PC-9 (cell line): ENCODE measurements around the gene PRLR. TPM values are rescaled to one million over a fixed set of nuclear protein-coding genes. Genes with fewer than 3 reads are reported as not detected.
A peak's percentile ranks its signal among the peaks of the same experiment; 100 is the strongest.

Source experiments
- BruUV-seq: library from RNA; stranded (reverse); fragments of 400-500 nt; replicated peaks from 2 replicates; lab custom pipeline; 2021; lab: Mats Ljungman, UMichigan
- CTCF ChIA-PET: fragments of 300-600 bp; sonication (Branson Sonifier 250); formaldehyde crosslinking; loops from one replicate; lab custom pipeline; 2022; ENCODE audit warnings: antibody characterized with exemption; lab: Charles Lee
- POLR2A ChIA-PET: fragments of 300-600 bp; sonication (Branson Sonifier 250); formaldehyde crosslinking; loops from one replicate; lab custom pipeline; 2022; ENCODE audit warnings: antibody characterized with exemption; ENCODE audit not compliant: unreplicated experiment; lab: Charles Lee
- DNase-seq, 2 experiments: peaks; one replicate each; pipeline versions ENCODE4 v3.0.0 to v3.0.0-alpha.2; 2015 to 2022; ENCODE audit warnings: mixed read lengths in 1 of 2
- H2AFZ ChIP-seq: fragments of 200-600 bp; sonication (generic); 2 replicates; pipeline ENCODE4 v1.8.1; 2017; ENCODE audit warnings: antibody characterized with exemption
- H3F3A ChIP-seq: fragments of 200-600 bp; sonication (generic); 2 replicates; pipeline ENCODE4 v1.8.1; 2017; ENCODE audit warnings: antibody characterized with exemption, mild to moderate bottlenecking, low read depth; ENCODE audit not compliant: insufficient read depth
- H3K27ac ChIP-seq: fragments of 200-600 bp; sonication (generic); 2 replicates; pipeline ENCODE4 v1.6.1; 2016; ENCODE audit warnings: mixed run types
- H3K27me3 ChIP-seq: fragments of 200-600 bp; sonication (generic); 2 replicates; pipeline ENCODE4 v1.6.1; 2016; ENCODE audit warnings: low read depth, mixed run types; ENCODE audit not compliant: insufficient read depth
- H3K36me3 ChIP-seq: fragments of 200-600 bp; sonication (generic); 2 replicates; pipeline ENCODE4 v1.6.1; 2016; ENCODE audit warnings: low read depth, mixed run types
- H3K4me1 ChIP-seq: fragments of 200-600 bp; sonication (generic); replicated peaks from 2 replicates; pipeline ENCODE4 v1.6.1; 2016; ENCODE audit warnings: mixed run types; ENCODE audit not compliant: insufficient read depth
- H3K4me2 ChIP-seq: fragments of 200-600 bp; sonication (generic); 2 replicates; pipeline ENCODE4 v1.6.1; 2017; ENCODE audit warnings: mixed run types
- H3K4me3 ChIP-seq: fragments of 200-600 bp; sonication (generic); 2 replicates; pipeline ENCODE4 v1.6.1; 2016; ENCODE audit warnings: mixed run types
- H3K79me2 ChIP-seq: fragments of 200-600 bp; sonication (generic); 2 replicates; pipeline ENCODE4 v1.6.1; 2017; ENCODE audit warnings: low read depth, mixed run types
- H3K9me2 ChIP-seq: fragments of 200-600 bp; sonication (generic); 2 replicates; pipeline ENCODE4 v1.8.1; 2017; ENCODE audit warnings: mild to moderate bottlenecking; ENCODE audit not compliant: insufficient read depth
- H3K9me3 ChIP-seq: fragments of 200-600 bp; sonication (generic); 2 replicates; pipeline ENCODE4 v1.8.1; 2016; ENCODE audit warnings: low read depth; ENCODE audit not compliant: insufficient read depth
- H4K20me1 ChIP-seq: fragments of 200-600 bp; sonication (generic); 2 replicates; pipeline ENCODE4 v1.8.1; 2017; ENCODE audit not compliant: insufficient read depth
- CTCF ChIP-seq: fragments of 200-600 bp; sonication (generic); conservative IDR thresholded peaks from 2 replicates; pipeline ENCODE4 v1.6.1; 2017; ENCODE audit warnings: mixed run types, antibody characterized with exemption, mild to moderate bottlenecking, moderate library complexity
- EZH2 ChIP-seq: fragments of 200-600 bp; sonication (generic); IDR thresholded peaks from 2 replicates; pipeline ENCODE4 v1.8.0; 2017; ENCODE audit warnings: antibody characterized with exemption, low read depth
- intact Hi-C: fragments of 100-400 bp; cut with micrococcal nuclease; formaldehyde crosslinking; loops from one replicate; pipeline ENCODE4 v1.10.0; 2022; ENCODE audit not compliant: unreplicated experiment
- total RNA-seq: library from RNA; stranded (reverse); gene quantifications from 2 replicates; pipeline ENCODE4 v1.2.3, GENCODE V29; 2021

The PRLR gene
- total RNA-seq, 1 experiment from 2014 or later, result not detected

DNA sequence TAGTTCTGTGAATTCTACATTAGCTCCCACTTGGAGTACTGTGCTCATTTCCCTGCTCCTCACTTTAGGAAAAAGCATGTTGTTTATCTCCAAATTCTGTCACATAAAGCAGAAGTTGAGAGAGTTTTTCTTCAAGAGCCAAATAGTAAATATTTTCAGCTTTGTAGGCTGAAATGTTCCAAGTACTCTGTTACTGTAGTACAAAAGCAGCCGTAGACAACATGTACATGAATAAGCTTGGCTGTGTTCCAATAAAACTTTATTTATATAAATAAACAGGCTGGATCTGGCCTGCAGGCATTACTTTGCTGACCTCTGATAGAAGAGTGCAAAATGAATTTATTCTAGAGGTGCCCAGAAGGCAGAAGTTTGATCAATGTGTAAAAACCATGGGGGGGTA lies 109.6 kb downstream of the PRLR start:
- Histone ChIP-seq H3K4me3 (no peak overlapping the region), H3K79me2 (no peaks in the 10 kb centered on the region), H3K27ac (no peak overlapping the region), H3K4me2 (no peak overlapping the region), H4K20me1 (no peaks in the 10 kb centered on the region), H3K9me2 (no peaks in the 10 kb centered on the region), H2AFZ (no peak overlapping the region), H3K4me1 (no peaks in the 10 kb centered on the region), H3K9me3 (no peaks in the 10 kb centered on the region), H3K36me3 (no peaks in the 10 kb centered on the region), H3K27me3 (peaks cover 19% of the 10 kb centered on the region), H3F3A (no peaks in the 10 kb centered on the region)
- intact Hi-C loops, result no loop called here
- CTCF ChIA-PET, result no interaction called here
- no TSS peak for BruUV-seq
- DNase-seq, result peak in 1 of 2 experiments; percentile 21
- POLR2A ChIA-PET, result no interaction called here
- TF ChIP-seq EZH2 (no peak), CTCF (no peak)

DNA sequence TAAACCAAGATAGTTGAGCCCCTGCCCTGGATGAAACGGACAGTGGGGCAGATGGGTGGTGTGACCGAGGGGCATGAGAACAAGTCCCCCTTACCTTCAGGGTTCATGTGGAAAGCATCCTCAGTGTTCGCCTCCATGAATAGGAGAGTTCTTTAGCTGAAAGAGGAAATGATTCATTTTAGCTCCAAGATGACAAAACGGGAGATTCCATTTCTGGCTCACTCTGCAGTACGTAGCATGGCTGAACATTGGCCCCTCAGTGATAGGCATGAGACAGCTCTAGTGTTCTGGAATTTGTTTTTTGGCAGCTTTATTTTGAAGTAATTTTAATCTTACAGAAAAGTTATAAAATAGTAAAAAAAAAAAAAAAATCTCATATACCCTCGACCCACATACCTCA lies 112.3 kb downstream of the PRLR start:
- H2AFZ ChIP-seq, result no peak overlapping the region
- intact Hi-C loops, result no loop called here
- H3K36me3 ChIP-seq, result no peaks in the 10 kb centered on the region
- H3K4me2 ChIP-seq, result no peak overlapping the region
- no peaks in the 10 kb centered on the region for H3K79me2 ChIP-seq
- peaks cover 31% of the 10 kb centered on the region for H3K27me3 ChIP-seq
- ChIA-PET CTCF (no interaction called here), POLR2A (interaction anchor here (0.5 kb wide), 1 partner anchor 1329 kb away, joined by 3 read pairs; no protein-coding TSS in a partner anchor)
- no TSS peak for BruUV-seq
- H3K9me2 ChIP-seq, result no peaks in the 10 kb centered on the region
- no peaks in the 10 kb centered on the region for H3K4me1 ChIP-seq
- no peak overlapping the region for H3K4me3 ChIP-seq
- H3K27ac ChIP-seq, result no peak overlapping the region
- DNase-seq, result no peak
- H3K9me3 ChIP-seq, result no peaks in the 10 kb centered on the region
- TF ChIP-seq EZH2 (no peak), CTCF (no peak)
- H3F3A ChIP-seq, result no peaks in the 10 kb centered on the region
- H4K20me1 ChIP-seq, result no peaks in the 10 kb centered on the region

GRCh38 chr5:35115920-35116319 lies 114.4 kb downstream of the PRLR start:
- TF ChIP-seq EZH2 (no peak), CTCF (no peak)
- BruUV-seq, result no TSS peak
- Histone ChIP-seq H3K27me3 (peaks cover 31% of the 10 kb centered on the region), H3K9me3 (no peaks in the 10 kb centered on the region), H3K79me2 (no peaks in the 10 kb centered on the region), H3K36me3 (no peaks in the 10 kb centered on the region), H3K4me1 (no peaks in the 10 kb centered on the region), H3K4me2 (no peak overlapping the region), H4K20me1 (no peaks in the 10 kb centered on the region), H3K4me3 (no peak overlapping the region), H2AFZ (no peak overlapping the region), H3K27ac (no peak overlapping the region), H3K9me2 (no peaks in the 10 kb centered on the region), H3F3A (no peaks in the 10 kb centered on the region)
- no peak for DNase-seq
- POLR2A ChIA-PET, result no interaction called here
- CTCF ChIA-PET, result no interaction called here
- intact Hi-C loops, result no loop called here
